HepG2 (cell line): ENCODE data around the gene ACP5. TPM values are rescaled to one million over a fixed set of nuclear protein-coding genes. Genes with fewer than 3 reads are reported as not detected.

Experiments
- AGO1 ChIP-seq: fragments of 200-400 bp; formaldehyde crosslinking; IDR thresholded peaks from 2 replicates; pipeline ENCODE4 v1.6.1; 2017; ENCODE audit warnings: mild to moderate bottlenecking, low read depth, low read length, moderate library complexity; ENCODE audit not compliant: poor library complexity, severe bottlenecking
- CEBPZ ChIP-seq: IDR thresholded peaks from 2 replicates; pipeline ENCODE4 v1.6.1; 2012; ENCODE audit warnings: low read length, improper control_type of control experiment
- FOXA1 ChIP-seq, 2 experiments: fragments of 450-650 bp in 1 of 2; sonication (generic) in 1 of 2; formaldehyde crosslinking in 1 of 2; IDR thresholded peaks; 2 replicates each; pipeline versions ENCODE4 v1.4.0 to v1.6.1; 2016 to 2020; ENCODE audit warnings: missing genetic modification reagents in 1 of 2
- HOXA5 ChIP-seq: sonication (generic); formaldehyde crosslinking; IDR thresholded peaks from 2 replicates; pipeline ENCODE4 v1.4.0; 2020; ENCODE audit warnings: missing genetic modification reagents
- MYNN ChIP-seq: sonication (generic); formaldehyde crosslinking; IDR thresholded peaks from 2 replicates; pipeline ENCODE4 v1.4.0; 2020; ENCODE audit warnings: mild to moderate bottlenecking, low read depth, missing genetic modification reagents
- NFE2 ChIP-seq: sonication (generic); formaldehyde crosslinking; IDR thresholded peaks from 2 replicates; pipeline ENCODE4 v1.4.0; 2020; ENCODE audit warnings: missing genetic modification reagents
- ZBTB20 ChIP-seq: sonication (generic); formaldehyde crosslinking; IDR thresholded peaks from 2 replicates; pipeline ENCODE4 v1.8.1; 2023; ENCODE audit warnings: missing genetic modification reagents, low read depth, mild to moderate bottlenecking, borderline replicate concordance
- ZBTB49 ChIP-seq: sonication (generic); formaldehyde crosslinking; IDR thresholded peaks from 2 replicates; pipeline ENCODE4 v1.4.0; 2020; ENCODE audit warnings: missing genetic modification reagents, borderline replicate concordance
- ZNF530 ChIP-seq: sonication (generic); formaldehyde crosslinking; IDR thresholded peaks from 2 replicates; pipeline ENCODE4 v1.5.0; 2020; ENCODE audit warnings: low read depth, mild to moderate bottlenecking, missing genetic modification reagents
- polyA plus RNA-seq, 8 experiments: library from polyadenylated mRNA; depleted of rRNA in 3 of 8; stranded (reverse) in 7 of 8; unstranded in 1 of 8; fragments of >200 nt; fragmentation: Illumina TruSeq in 4 of 8; extraction: Trizol in 4 of 8; gene quantifications; 2 replicates each; pipeline versions ENCODE4 v1.2.1 to v1.2.3, GENCODE V29; 2011 to 2016; ENCODE audit warnings: low read depth in 4 of 8, missing spikeins in 1 of 8, mixed read lengths in 1 of 8; ENCODE audit not compliant: insufficient read depth in 1 of 8
- total RNA-seq, 5 experiments: library from RNA; depleted of rRNA; stranded (reverse); fragments of >200 nt; fragmentation: Illumina TruSeq; extraction: Trizol; gene quantifications; 2 replicates each; pipeline ENCODE4 v1.2.3, GENCODE V29; 2016; ENCODE audit warnings: low read depth in 1 of 5
- TF ChIP-seq, protein P1 (sequence below): sonication (generic); formaldehyde crosslinking; IDR thresholded peaks from 2 replicates; pipeline ENCODE4 v1.4.0; 2020; ENCODE audit warnings: missing genetic modification reagents
- TF ChIP-seq, protein P2 (sequence below): sonication (generic); formaldehyde crosslinking; IDR thresholded peaks from 2 replicates; pipeline ENCODE4 v1.4.0; 2020; ENCODE audit warnings: missing genetic modification reagents
- TF ChIP-seq, protein P3 (sequence below): sonication (generic); formaldehyde crosslinking; IDR thresholded peaks from 2 replicates; pipeline ENCODE4 v1.8.0; 2022; ENCODE audit warnings: missing genetic modification reagents, mild to moderate bottlenecking, moderate library complexity, borderline replicate concordance
- TF ChIP-seq, protein P4 (sequence below): sonication (generic); formaldehyde crosslinking; IDR thresholded peaks from 2 replicates; pipeline ENCODE4 v1.4.0; 2020; ENCODE audit warnings: missing genetic modification reagents

The ACP5 gene
- total and polyA plus RNA-seq, 2 of the 13 experiments (the other 11 are each of a cell fraction or from before 2014, with no cell fraction given): 1.3 to 6.7 TPM

DNA sequence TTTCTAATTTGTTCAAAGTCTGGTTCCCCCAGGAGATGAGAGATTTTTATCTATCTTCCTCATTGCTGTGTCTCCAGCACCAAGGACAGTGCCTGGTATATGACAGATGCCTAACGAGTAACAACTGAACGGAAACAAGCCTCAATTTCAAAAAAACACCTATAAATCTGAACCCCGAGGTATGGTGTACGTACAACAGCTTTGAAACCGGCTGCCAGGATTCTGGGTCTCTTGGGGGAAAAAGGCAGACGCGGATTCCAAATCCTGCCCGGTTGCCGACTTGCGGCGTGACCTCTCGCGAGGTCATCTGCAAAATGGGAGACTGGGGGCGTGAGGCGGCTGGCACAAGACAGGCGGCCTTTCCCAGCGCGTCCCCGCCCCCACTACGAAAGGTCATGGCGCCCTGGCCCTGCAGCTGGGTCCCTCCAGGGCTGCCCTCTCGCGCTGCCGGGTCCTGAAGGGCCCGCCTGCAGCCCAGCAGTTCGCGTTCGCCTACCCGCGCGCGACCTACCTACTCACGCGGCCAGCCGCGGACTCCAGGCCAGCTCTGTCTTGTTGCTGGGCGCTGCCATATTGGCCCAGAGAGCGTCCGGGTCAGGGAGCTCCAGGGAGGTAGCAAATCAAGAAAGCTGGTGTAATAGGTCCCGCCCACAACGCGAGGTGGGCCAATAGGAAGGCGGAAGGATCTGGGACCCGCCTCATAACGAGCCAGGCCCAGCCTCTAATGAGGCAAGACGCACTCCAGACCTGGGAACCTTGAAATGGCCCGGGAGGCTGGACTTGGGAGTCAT, 48.7 kb downstream of the ACP5 start, which contains the start of gene ECSIT (continued):
- TF ChIP-seq, protein P1, sequence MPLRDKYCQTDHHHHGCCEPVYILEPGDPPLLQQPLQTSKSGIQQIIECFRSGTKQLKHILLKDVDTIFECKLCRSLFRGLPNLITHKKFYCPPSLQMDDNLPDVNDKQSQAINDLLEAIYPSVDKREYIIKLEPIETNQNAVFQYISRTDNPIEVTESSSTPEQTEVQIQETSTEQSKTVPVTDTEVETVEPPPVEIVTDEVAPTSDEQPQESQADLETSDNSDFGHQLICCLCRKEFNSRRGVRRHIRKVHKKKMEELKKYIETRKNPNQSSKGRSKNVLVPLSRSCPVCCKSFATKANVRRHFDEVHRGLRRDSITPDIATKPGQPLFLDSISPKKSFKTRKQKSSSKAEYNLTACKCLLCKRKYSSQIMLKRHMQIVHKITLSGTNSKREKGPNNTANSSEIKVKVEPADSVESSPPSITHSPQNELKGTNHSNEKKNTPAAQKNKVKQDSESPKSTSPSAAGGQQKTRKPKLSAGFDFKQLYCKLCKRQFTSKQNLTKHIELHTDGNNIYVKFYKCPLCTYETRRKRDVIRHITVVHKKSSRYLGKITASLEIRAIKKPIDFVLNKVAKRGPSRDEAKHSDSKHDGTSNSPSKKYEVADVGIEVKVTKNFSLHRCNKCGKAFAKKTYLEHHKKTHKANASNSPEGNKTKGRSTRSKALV (CRISPR knock-in tag): no peak
- TF ChIP-seq NFE2 (no peak), MYNN (CRISPR knock-in tag) (peak; percentile 63), ZNF530 (CRISPR knock-in tag) (no peak), FOXA1 (IDR thresholded peaks at IDR 0.05) (no peak), FOXA1 (CRISPR knock-in tag; IDR thresholded peaks at IDR 0.05) (no peak), ZBTB20 (peak; percentile 19; the same call in 1 of the 2 replicates), HOXA5 (CRISPR knock-in tag) (no peak), AGO1 (peak; percentile 38), ZBTB49 (CRISPR knock-in tag) (no peak), CEBPZ (no peak)
- TF ChIP-seq, protein P2, sequence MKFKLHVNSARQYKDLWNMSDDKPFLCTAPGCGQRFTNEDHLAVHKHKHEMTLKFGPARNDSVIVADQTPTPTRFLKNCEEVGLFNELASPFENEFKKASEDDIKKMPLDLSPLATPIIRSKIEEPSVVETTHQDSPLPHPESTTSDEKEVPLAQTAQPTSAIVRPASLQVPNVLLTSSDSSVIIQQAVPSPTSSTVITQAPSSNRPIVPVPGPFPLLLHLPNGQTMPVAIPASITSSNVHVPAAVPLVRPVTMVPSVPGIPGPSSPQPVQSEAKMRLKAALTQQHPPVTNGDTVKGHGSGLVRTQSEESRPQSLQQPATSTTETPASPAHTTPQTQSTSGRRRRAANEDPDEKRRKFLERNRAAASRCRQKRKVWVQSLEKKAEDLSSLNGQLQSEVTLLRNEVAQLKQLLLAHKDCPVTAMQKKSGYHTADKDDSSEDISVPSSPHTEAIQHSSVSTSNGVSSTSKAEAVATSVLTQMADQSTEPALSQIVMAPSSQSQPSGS (CRISPR knock-in tag): peak; percentile 64; the same call in 1 of the 2 replicates
- TF ChIP-seq, protein P3, sequence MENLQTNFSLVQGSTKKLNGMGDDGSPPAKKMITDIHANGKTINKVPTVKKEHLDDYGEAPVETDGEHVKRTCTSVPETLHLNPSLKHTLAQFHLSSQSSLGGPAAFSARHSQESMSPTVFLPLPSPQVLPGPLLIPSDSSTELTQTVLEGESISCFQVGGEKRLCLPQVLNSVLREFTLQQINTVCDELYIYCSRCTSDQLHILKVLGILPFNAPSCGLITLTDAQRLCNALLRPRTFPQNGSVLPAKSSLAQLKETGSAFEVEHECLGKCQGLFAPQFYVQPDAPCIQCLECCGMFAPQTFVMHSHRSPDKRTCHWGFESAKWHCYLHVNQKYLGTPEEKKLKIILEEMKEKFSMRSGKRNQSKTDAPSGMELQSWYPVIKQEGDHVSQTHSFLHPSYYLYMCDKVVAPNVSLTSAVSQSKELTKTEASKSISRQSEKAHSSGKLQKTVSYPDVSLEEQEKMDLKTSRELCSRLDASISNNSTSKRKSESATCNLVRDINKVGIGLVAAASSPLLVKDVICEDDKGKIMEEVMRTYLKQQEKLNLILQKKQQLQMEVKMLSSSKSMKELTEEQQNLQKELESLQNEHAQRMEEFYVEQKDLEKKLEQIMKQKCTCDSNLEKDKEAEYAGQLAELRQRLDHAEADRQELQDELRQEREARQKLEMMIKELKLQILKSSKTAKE: 0 out of 2 replicates have a peak, but pooled peaks have one; percentile 8
- TF ChIP-seq, protein P4, sequence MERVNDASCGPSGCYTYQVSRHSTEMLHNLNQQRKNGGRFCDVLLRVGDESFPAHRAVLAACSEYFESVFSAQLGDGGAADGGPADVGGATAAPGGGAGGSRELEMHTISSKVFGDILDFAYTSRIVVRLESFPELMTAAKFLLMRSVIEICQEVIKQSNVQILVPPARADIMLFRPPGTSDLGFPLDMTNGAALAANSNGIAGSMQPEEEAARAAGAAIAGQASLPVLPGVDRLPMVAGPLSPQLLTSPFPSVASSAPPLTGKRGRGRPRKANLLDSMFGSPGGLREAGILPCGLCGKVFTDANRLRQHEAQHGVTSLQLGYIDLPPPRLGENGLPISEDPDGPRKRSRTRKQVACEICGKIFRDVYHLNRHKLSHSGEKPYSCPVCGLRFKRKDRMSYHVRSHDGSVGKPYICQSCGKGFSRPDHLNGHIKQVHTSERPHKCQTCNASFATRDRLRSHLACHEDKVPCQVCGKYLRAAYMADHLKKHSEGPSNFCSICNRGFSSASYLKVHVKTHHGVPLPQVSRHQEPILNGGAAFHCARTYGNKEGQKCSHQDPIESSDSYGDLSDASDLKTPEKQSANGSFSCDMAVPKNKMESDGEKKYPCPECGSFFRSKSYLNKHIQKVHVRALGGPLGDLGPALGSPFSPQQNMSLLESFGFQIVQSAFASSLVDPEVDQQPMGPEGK (CRISPR knock-in tag): peak; percentile 55
